Fibroblast of gingiva (primary cell): Measurements from ENCODE around the gene TNNT3.
A peak's percentile ranks its signal among the peaks of the same experiment; 100 is the strongest.
"Not testable (repeated sequence)": the region's sequence is repeated elsewhere in the genome, so short reads cannot be mapped to it uniquely, and the experiment has no call there.

Experiments used
- DNase-seq: peaks from one replicate; pipeline ENCODE4 v3.0.0-alpha.2; 2011; ENCODE audit warnings: low read depth

Gene TNNT3

GRCh38 chr11:1919391-1920127, at the start of gene TNNT3:
Gene TNNT3 (plus strand): TSS chr11:1919703. CDS start chr11:1922875, 3,172 bp downstream.
- DNase-seq = no peak

GRCh38 chr11:1870326-1870696, 49.2 kb upstream of the TNNT3 start:
- no peak for DNase-seq

GRCh38 chr11:1870721-1871466, 48.6 kb upstream of the TNNT3 start:
- DNase-seq = peak; percentile 59

GRCh38 chr11:1871531-1871930, 48.0 kb upstream of the TNNT3 start:
- DNase-seq = no peak

GRCh38 chr11:1872267-1872985, 47.1 kb upstream of the TNNT3 start:
- DNase-seq = no peak

GRCh38 chr11:1873048-1873812, 46.3 kb upstream of the TNNT3 start:
- DNase-seq = peak; percentile 31

GRCh38 chr11:1873813-1874150, 45.7 kb upstream of the TNNT3 start:
- not testable (repeated sequence) for DNase-seq

- DNase-seq = not testable (repeated sequence)
Measured at GRCh38 chr11:1874441-1875092, 44.9 kb upstream of the TNNT3 start.

GRCh38 chr11:1875093-1875850, 44.2 kb upstream of the TNNT3 start:
- DNase-seq = no peak

- not testable (repeated sequence) for DNase-seq
Measured at GRCh38 chr11:1875851-1876301, 43.6 kb upstream of the TNNT3 start.

GRCh38 chr11:1876361-1877063, 43.0 kb upstream of the TNNT3 start:
- DNase-seq = no peak

- peak; percentile 14 for DNase-seq
Measured at GRCh38 chr11:1877211-1878136, 42.0 kb upstream of the TNNT3 start.

- no peak for DNase-seq
Measured at GRCh38 chr11:1878137-1879031, 41.1 kb upstream of the TNNT3 start.

GRCh38 chr11:1879342-1879940, 40.1 kb upstream of the TNNT3 start:
- no peak for DNase-seq

GRCh38 chr11:1879941-1880720, 39.4 kb upstream of the TNNT3 start:
- DNase-seq = no peak

GRCh38 chr11:1880746-1881441, 38.6 kb upstream of the TNNT3 start:
- DNase-seq = no peak
